Measurements from ENCODE around the gene VASH2.

The VASH2 gene

GRCh38 chr1:212933815-212934471 lies 16.4 kb upstream of the VASH2 start:
- no peak for DNase-seq

- DNase-seq: no peak
Observed at GRCh38 chr1:212935387-212935981, 14.9 kb upstream of the VASH2 start.

- no peak for DNase-seq
Observed at GRCh38 chr1:212937034-212937433, 13.3 kb upstream of the VASH2 start.

- peak; percentile 93 for DNase-seq
Observed at GRCh38 chr1:212938846-212939245, 11.5 kb upstream of the VASH2 start.

GRCh38 chr1:212941452-212941851 lies 8.9 kb upstream of the VASH2 start:
- DNase-seq: no peak

- DNase-seq: no peak
Observed at GRCh38 chr1:212942679-212943392, 7.5 kb upstream of the VASH2 start.

GRCh38 chr1:212943393-212943710 lies 7.0 kb upstream of the VASH2 start:
- no peak for DNase-seq

- DNase-seq: no peak
Observed at GRCh38 chr1:212944229-212944901, 6.0 kb upstream of the VASH2 start.

GRCh38 chr1:212945056-212945455 lies 5.3 kb upstream of the VASH2 start:
- no peak for DNase-seq

GRCh38 chr1:212945463-212946160 lies 4.7 kb upstream of the VASH2 start:
- no peak for DNase-seq

- no peak for DNase-seq
Observed at GRCh38 chr1:212946872-212947271, 3.5 kb upstream of the VASH2 start.

GRCh38 chr1:212949771-212950170 lies 570 bp upstream of the VASH2 start:
- DNase-seq: no peak

- no peak for DNase-seq
Observed at GRCh38 chr1:212951126-212951946, 995 bp downstream of the VASH2 start.

- DNase-seq: no peak
Observed at GRCh38 chr1:212951947-212952640, 1.8 kb downstream of the VASH2 start.

GRCh38 chr1:212952641-212952976 lies 2.3 kb downstream of the VASH2 start:
- no peak for DNase-seq

GRCh38 chr1:212953321-212953720 lies 3.0 kb downstream of the VASH2 start:
- no peak for DNase-seq

GRCh38 chr1:212954514-212954913 lies 4.2 kb downstream of the VASH2 start:
- no peak for DNase-seq

- DNase-seq: no peak
Observed at GRCh38 chr1:212955098-212955497, 4.8 kb downstream of the VASH2 start.

- DNase-seq: no peak
Observed at GRCh38 chr1:212955961-212956620, 5.8 kb downstream of the VASH2 start.

GRCh38 chr1:212957546-212957945 lies 7.2 kb downstream of the VASH2 start:
- no peak for DNase-seq

GRCh38 chr1:212958175-212958574 lies 7.8 kb downstream of the VASH2 start:
- no peak for DNase-seq
